Measurements from ENCODE around the gene PSMD12. TPM values are rescaled to one million over a fixed set of nuclear protein-coding genes. Genes with fewer than 3 reads are reported as not detected.
"Not testable (repeated sequence)": the region's sequence is repeated elsewhere in the genome, so short reads cannot be mapped to it uniquely, and the experiment has no call there.

The PSMD12 gene
- total and polyA plus RNA-seq, 2 donors from 2014 or later: 26.0 to 46.0 TPM

DNA sequence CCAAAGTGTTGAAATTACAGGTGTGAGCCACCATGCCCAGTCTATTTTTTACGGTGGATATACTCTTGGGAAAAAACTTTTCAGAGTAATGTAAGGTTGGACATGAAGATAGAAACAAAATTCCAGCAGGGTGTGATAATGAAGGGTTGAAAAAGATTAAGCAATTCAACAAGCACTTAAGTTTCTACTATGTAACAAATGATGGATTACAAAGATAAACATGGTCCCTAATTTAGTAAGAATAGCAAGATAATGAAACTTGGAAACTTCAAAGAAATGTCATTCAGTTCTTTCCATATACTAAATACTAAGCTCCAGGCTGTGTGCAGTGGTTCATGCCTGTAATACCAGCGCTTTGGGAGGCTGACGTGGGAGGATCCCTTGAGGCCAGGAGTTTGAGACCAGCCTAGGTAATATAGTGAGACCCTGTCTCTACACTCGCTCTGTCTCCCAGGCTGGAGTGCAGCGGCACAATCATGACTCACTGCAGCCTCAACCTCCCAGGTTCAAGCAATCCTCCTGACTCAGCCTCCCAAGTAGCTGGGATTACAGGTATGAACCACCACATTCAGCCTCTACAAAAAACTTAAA, 31.0 kb downstream of the PSMD12 start:
- no peak overlapping the region for H3K4me3 ChIP-seq (ENCODE audit: low read length in 3 of 3)
- H3K9me3 ChIP-seq (ENCODE audit: control insufficient read depth in 2 of 3, insufficient read depth in 1 of 3, low read length in 3 of 3): no peaks in the 10 kb centered on the region
- no peak for DNase-seq
- FAIRE-seq: no peak
- H3K4me1 ChIP-seq (ENCODE audit: control insufficient read depth in 2 of 3, insufficient read depth in 2 of 3, low read depth in 1 of 3, low read length in 3 of 3): peaks cover 0 to 3% (median 0%) of the 10 kb centered on the region in 3 donors
- intact Hi-C loops (cut with DNase I): no loop called here
- no peak overlapping the region for H3K27ac ChIP-seq (ENCODE audit: low read depth in 2 of 2, low read length in 2 of 2)
- no peaks in the 10 kb centered on the region for H3K27me3 ChIP-seq (ENCODE audit: control insufficient read depth, insufficient read depth, low read length)
- no peak for TF ChIP-seq CTCF (IDR thresholded peaks at IDR 0.05; ENCODE audit: borderline replicate concordance, extremely low read depth, insufficient read depth)
- peaks cover 0 to 3% (median 0%) of the 10 kb centered on the region in 3 donors for H3K36me3 ChIP-seq (ENCODE audit: control insufficient read depth in 2 of 3, insufficient read depth in 3 of 3, low read length in 3 of 3)
- no peak overlapping the region for H3K9ac ChIP-seq (ENCODE audit: low read length in 3 of 3)

DNA sequence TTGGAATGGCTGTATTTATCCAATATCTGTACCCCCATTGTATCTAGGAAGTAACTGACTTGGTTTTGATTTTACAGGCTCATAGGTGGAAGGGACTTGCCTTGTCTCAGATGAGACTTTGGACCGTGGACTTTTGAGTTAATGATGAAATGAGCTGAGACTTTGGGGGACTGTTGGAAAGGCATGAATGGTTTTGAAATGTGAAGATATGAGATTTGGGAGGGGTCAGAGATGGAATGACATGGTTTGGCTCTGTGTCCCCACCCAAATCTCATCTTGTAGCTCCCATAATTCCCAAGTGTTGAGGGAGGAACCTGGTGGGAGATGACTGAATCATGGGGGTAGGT, 34.2 kb downstream of the PSMD12 start:
- H3K27me3 ChIP-seq (ENCODE audit: control insufficient read depth, insufficient read depth, low read length); H3K9ac ChIP-seq (ENCODE audit: low read length in 3 of 3); DNase-seq; intact Hi-C loops (cut with DNase I); H3K9me3 ChIP-seq (ENCODE audit: control insufficient read depth in 2 of 3, insufficient read depth in 1 of 3, low read length in 3 of 3); H3K36me3 ChIP-seq (ENCODE audit: control insufficient read depth in 2 of 3, insufficient read depth in 3 of 3, low read length in 3 of 3); H3K27ac ChIP-seq (ENCODE audit: low read depth in 2 of 2, low read length in 2 of 2); H3K4me3 ChIP-seq (ENCODE audit: low read length in 3 of 3); FAIRE-seq; H3K4me1 ChIP-seq (ENCODE audit: control insufficient read depth in 2 of 3, insufficient read depth in 2 of 3, low read depth in 1 of 3, low read length in 3 of 3): not testable (repeated sequence)

DNA sequence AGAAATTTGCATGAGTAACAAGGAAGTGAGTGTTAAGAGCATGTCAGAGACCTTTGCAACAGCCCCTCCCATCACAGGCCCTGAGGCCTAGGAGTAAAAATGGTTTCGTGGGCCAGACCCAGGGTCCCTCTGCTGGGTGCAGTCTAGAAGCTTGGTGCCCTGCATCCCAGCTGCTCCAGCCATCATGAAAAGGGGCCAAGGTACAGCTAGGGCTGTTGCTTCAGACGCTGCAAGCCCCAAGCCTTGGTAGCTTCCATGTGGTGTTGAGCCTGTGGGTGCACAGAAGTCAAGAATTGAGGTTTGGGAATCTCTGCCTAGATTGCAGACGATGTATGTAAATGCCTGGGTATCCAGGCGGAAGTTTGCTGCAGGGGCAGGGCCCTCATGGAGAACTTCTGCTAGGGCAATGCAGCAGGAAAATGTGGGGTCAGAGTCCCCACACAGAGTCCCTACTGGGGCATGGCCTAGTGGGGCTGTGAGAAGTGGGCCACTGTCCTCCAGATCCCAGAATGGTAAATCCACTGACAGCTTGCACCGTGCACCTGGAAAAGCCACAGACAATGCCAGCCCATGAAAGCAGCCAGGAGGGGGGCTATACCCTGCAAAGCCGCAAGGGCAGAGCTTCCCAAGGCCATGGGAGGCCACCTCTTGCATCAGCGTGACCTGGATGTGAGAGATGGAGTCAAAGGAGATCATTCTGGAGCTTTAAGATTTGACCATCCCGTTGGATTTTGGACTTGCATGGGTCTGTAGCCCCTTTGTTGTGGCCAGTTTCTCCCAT, 34.8 kb downstream of the PSMD12 start:
- H3K36me3 ChIP-seq (ENCODE audit: control insufficient read depth in 2 of 3, insufficient read depth in 3 of 3, low read length in 3 of 3); H3K4me3 ChIP-seq (ENCODE audit: low read length in 3 of 3); intact Hi-C loops (cut with DNase I); H3K27ac ChIP-seq (ENCODE audit: low read depth in 2 of 2, low read length in 2 of 2); H3K9me3 ChIP-seq (ENCODE audit: control insufficient read depth in 2 of 3, insufficient read depth in 1 of 3, low read length in 3 of 3); FAIRE-seq; H3K27me3 ChIP-seq (ENCODE audit: control insufficient read depth, insufficient read depth, low read length); H3K9ac ChIP-seq (ENCODE audit: low read length in 3 of 3); DNase-seq; H3K4me1 ChIP-seq (ENCODE audit: control insufficient read depth in 2 of 3, insufficient read depth in 2 of 3, low read depth in 1 of 3, low read length in 3 of 3): not testable (repeated sequence)

DNA sequence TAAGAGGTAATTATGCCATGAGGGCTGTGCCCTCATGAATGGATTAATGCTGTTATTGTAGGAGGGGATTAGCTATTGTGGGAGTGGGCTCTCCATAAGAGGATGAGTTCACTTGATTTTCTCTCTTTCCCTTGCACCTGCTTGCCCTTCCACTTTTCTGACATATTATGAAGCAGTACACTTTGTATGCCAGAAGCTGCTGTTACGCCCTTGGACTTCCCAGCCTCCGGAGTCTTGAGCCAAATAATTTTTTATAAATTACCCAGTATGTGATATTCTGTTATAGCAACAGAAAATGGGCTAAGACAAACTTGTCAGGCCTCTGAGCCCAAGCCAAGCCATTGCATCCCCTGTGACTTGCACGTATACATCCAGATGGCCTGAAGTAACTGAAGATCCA, 38.4 kb downstream of the PSMD12 start:
- DNase-seq (no peak), FAIRE-seq (no peak)
- no peaks in the 10 kb centered on the region for H3K27me3 ChIP-seq (ENCODE audit: control insufficient read depth, insufficient read depth, low read length)
- H3K4me3 ChIP-seq (ENCODE audit: low read length in 3 of 3): no peak overlapping the region
- H3K36me3 ChIP-seq (ENCODE audit: control insufficient read depth in 2 of 3, insufficient read depth in 3 of 3, low read length in 3 of 3): no peaks in the 10 kb centered on the region
- peaks cover 0 to 3% (median 0%) of the 10 kb centered on the region in 3 donors for H3K9me3 ChIP-seq (ENCODE audit: control insufficient read depth in 2 of 3, insufficient read depth in 1 of 3, low read length in 3 of 3)
- H3K9ac ChIP-seq (ENCODE audit: low read length in 3 of 3): no peak overlapping the region
- TF ChIP-seq CTCF (IDR thresholded peaks at IDR 0.05; ENCODE audit: borderline replicate concordance, extremely low read depth, insufficient read depth): no peak
- no peak overlapping the region for H3K27ac ChIP-seq (ENCODE audit: low read depth in 2 of 2, low read length in 2 of 2)
- intact Hi-C loops (cut with DNase I): no loop called here
- peaks cover 0 to 2% (median 0%) of the 10 kb centered on the region in 3 donors for H3K4me1 ChIP-seq (ENCODE audit: control insufficient read depth in 2 of 3, insufficient read depth in 2 of 3, low read depth in 1 of 3, low read length in 3 of 3)

DNA sequence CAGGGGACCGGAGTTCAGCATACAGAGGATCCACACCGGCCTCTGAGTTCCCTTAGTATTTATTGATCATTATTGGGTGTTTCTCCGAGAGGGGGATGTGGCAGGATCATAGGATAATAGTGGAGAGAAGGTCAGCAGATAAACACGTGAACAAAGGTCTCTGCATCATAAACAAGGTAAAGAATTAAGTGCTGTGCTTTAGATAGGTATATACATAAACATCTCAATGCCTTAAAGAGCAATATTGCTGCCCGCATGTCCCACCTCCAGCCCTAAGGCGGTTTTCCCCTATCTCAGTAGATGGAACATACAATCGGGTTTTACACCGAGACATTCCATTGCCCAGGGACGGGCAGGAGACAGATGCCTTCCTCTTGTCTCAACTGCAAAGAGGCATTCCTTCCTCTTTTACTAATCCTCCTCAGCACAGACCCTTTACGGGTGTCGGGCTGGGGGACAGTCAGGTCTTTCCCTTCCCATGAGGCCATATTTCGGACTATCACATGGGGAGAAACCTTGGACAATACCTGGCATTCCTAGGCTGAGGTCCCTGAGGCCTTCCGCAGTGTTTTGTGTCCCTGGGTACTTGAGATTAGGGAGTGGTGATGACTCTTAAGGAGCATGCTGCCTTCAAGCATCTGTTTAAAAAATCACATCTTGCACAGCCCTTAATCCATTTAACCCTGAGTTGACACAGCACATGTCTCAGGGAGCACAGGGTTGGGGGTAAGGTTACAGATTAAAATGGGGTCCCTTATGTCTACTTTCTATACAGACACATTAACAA, 39.2 kb downstream of the PSMD12 start:
- intact Hi-C loops (cut with DNase I); H3K27me3 ChIP-seq (ENCODE audit: control insufficient read depth, insufficient read depth, low read length); H3K4me3 ChIP-seq (ENCODE audit: low read length in 3 of 3); H3K36me3 ChIP-seq (ENCODE audit: control insufficient read depth in 2 of 3, insufficient read depth in 3 of 3, low read length in 3 of 3); DNase-seq; H3K27ac ChIP-seq (ENCODE audit: low read depth in 2 of 2, low read length in 2 of 2); FAIRE-seq; H3K9ac ChIP-seq (ENCODE audit: low read length in 3 of 3); H3K4me1 ChIP-seq (ENCODE audit: control insufficient read depth in 2 of 3, insufficient read depth in 2 of 3, low read depth in 1 of 3, low read length in 3 of 3); H3K9me3 ChIP-seq (ENCODE audit: control insufficient read depth in 2 of 3, insufficient read depth in 1 of 3, low read length in 3 of 3): not testable (repeated sequence)
